ENCODE data around the gene SLC27A3.

DNA sequence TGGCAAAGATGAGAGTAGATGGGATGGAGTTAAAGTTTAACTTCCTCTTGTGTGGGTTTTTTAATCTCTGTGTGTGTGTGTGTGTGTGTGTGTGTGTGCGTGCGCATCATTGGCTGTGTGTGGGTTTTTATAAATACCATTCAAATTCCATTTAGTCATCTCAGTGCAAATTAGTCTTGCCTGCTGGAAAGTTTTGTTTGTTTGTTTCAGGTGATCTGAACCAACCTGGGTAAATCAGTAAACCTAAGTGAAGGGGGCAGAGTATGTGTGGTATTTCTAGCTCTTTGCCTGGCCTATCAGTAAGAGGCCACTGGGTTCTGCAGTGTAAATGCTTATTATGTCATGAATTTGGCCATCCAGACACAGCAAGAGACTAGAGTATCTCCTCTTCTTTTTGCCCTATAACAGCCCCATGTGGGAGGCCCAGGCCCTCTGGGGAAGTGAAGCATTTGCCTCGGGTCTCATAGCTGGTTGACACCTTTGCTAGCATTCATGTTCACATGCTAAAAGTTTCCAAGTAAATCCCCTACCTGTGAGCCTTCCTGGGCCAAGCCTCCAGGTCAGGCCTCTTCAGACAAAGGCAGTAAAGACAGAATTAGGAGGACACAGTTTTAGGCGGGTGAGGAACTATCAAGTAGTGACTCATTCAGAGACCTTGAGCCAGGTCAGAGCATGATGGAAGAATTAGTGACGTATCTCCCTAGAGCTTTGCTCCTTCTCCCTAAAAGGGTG lies 32.6 kb upstream of the SLC27A3 start:
- TF ChIP-seq, protein P1, sequence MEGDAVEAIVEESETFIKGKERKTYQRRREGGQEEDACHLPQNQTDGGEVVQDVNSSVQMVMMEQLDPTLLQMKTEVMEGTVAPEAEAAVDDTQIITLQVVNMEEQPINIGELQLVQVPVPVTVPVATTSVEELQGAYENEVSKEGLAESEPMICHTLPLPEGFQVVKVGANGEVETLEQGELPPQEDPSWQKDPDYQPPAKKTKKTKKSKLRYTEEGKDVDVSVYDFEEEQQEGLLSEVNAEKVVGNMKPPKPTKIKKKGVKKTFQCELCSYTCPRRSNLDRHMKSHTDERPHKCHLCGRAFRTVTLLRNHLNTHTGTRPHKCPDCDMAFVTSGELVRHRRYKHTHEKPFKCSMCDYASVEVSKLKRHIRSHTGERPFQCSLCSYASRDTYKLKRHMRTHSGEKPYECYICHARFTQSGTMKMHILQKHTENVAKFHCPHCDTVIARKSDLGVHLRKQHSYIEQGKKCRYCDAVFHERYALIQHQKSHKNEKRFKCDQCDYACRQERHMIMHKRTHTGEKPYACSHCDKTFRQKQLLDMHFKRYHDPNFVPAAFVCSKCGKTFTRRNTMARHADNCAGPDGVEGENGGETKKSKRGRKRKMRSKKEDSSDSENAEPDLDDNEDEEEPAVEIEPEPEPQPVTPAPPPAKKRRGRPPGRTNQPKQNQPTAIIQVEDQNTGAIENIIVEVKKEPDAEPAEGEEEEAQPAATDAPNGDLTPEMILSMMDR (IDR thresholded peaks at IDR 0.05; ENCODE audit: low read depth, low read length), result no peak
- no peak for TF ChIP-seq POLR2A (IDR thresholded peaks at IDR 0.05; ENCODE audit: extremely low read depth, insufficient read length)
